HG03432 (cell line): ENCODE data around the gene SMTNL1.

ENCODE experiments used
- ATAC-seq: cut with Tn5 transposase; IDR thresholded peaks from one replicate; pipeline ENCODE4 v1.9.1; 2021; ENCODE audit warnings: mild to moderate bottlenecking, moderate library complexity; ENCODE audit not compliant: unreplicated experiment

SMTNL1 gene

GRCh38 chr11:57586711-57587245, 49.4 kb downstream of the SMTNL1 start:
- ATAC-seq: no peak

- ATAC-seq: no peak
These were observed 50.8 kb downstream of the SMTNL1 start for GRCh38 chr11:57588046-57588710.

GRCh38 chr11:57596266-57596885, 59.0 kb downstream of the SMTNL1 start:
- ATAC-seq: no peak

- no peak for ATAC-seq
These were observed 60.1 kb downstream of the SMTNL1 start, which contains the start of gene SERPING1 for GRCh38 chr11:57597461-57597915. Gene SERPING1 (plus strand): TSS chr11:57597685. CDS start chr11:57598271, 586 bp downstream.

GRCh38 chr11:57597916-57598830, 60.8 kb downstream of the SMTNL1 start:
- ATAC-seq: no peak

GRCh38 chr11:57598831-57599155, 61.4 kb downstream of the SMTNL1 start:
- ATAC-seq: no peak

- ATAC-seq: no peak
These were observed 62.0 kb downstream of the SMTNL1 start for GRCh38 chr11:57599381-57599780.
